Iris pigment epithelial cell (primary cell): Measurements from ENCODE around the gene ZBTB46.

Experiments used
- DNase-seq: peaks from one replicate; pipeline ENCODE4 v3.0.0-alpha.2; 2011; ENCODE audit warnings: low read depth

Gene ZBTB46

DNA sequence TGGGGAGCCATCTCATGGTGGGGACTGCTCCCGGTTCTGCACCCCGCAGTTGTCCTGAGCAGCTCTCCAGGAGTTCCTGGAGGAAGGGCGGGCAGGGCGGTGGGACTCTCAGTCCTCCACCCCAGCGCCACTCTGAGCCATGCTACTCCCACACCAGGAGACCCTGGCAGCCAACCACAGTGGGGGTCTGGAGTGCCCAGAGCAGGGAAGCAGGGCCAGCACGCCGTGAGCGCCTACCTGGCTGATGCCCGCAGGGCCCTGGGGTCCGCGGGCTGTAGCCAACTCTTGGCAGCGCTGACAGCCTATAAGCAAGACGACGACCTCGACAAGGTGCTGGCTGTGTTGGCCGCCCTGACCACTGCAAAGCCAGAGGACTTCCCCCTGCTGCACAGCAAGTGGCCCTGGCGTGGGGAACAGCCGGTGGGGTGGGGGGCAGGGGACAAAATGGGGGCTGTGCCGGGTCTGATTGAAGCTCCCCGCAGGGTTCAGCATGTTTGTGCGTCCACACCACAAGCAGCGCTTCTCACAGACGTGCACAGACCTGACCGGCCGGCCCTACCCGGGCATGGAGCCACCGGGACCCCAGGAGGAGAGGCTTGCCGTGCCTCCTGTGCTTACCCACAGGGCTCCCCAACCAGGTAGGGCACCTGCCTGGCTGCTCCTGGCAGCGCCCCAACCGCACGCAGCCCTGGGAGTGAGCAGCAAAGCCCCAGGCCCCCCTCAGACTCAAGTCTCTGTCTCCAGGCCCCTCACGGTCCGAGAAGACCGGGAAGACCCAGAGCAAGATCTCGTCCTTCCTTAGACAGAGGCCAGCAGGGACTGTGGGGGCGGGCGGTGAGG lies 136.3 kb downstream of the ZBTB46 start:
- DNase-seq = no peak

- DNase-seq = no peak
These were observed 137.1 kb downstream of the ZBTB46 start for GRCh38 chr20:63693733-63694583.
